Natural killer cell (primary cell): ENCODE data around the gene ANXA3. TPM values are rescaled to one million over a fixed set of nuclear protein-coding genes. Genes with fewer than 3 reads are reported as not detected.

Experiments
- ATAC-seq, 3 donors: fragments of 150-1000 bp in 2 of 3; fragments of 200-7000 bp in 1 of 3; cut with Tn5 transposase; 1 replicate in 1 of 3; 2 replicates in 2 of 3; pipeline ENCODE4 v1.10.0; 2021; ENCODE audit warnings: mild to moderate bottlenecking in 2 of 3, moderate library complexity in 2 of 3
- DNase-seq, 2 donors: peaks; one replicate each; pipeline versions ENCODE4 v3.0.0 to v3.0.0-alpha.2; 2013 to 2021; ENCODE audit warnings: mixed read lengths in 1 of 2
- H3K27ac ChIP-seq: one replicate; pipeline ENCODE4 v1.5.1; 2013; ENCODE audit warnings: mild to moderate bottlenecking, low read length
- H3K27me3 ChIP-seq: one replicate; pipeline ENCODE4 v1.6.1; 2013; ENCODE audit warnings: low read length; ENCODE audit not compliant: control insufficient read depth, insufficient read depth
- H3K36me3 ChIP-seq: one replicate; pipeline ENCODE4 v1.6.1; 2013; ENCODE audit warnings: low read length; ENCODE audit not compliant: control insufficient read depth, insufficient read depth
- H3K4me1 ChIP-seq: one replicate; pipeline ENCODE4 v1.6.1; 2013; ENCODE audit warnings: low read length; ENCODE audit not compliant: control insufficient read depth, insufficient read depth
- H3K4me3 ChIP-seq: one replicate; pipeline ENCODE4 v1.5.1; 2013; ENCODE audit warnings: low read length
- H3K9me3 ChIP-seq: one replicate; pipeline ENCODE4 v1.6.1; 2013; ENCODE audit warnings: low read length; ENCODE audit not compliant: control insufficient read depth, insufficient read depth
- H3K27ac Mint-ChIP-seq, 2 donors: one replicate each; pipeline ENCODE4 v1.8.0; 2022; ENCODE audit warnings: mild to moderate bottlenecking in 2 of 2, mixed read lengths in 2 of 2, moderate library complexity in 1 of 2
- H3K27me3 Mint-ChIP-seq, 2 donors: one replicate each; pipeline ENCODE4 v1.8.0; 2022; ENCODE audit warnings: low read depth in 2 of 2, mixed read lengths in 2 of 2
- H3K36me3 Mint-ChIP-seq: one replicate; pipeline ENCODE4 v1.8.0; 2022; ENCODE audit warnings: mixed read lengths
- H3K4me1 Mint-ChIP-seq, 2 donors: one replicate each; pipeline ENCODE4 v1.8.0; 2022; ENCODE audit warnings: mixed read lengths in 2 of 2
- H3K4me3 Mint-ChIP-seq: one replicate; pipeline ENCODE4 v1.8.0; 2022; ENCODE audit warnings: mild to moderate bottlenecking, moderate library complexity, mixed read lengths
- H3K9me3 Mint-ChIP-seq, 2 donors: one replicate each; pipeline ENCODE4 v1.8.0; 2022; ENCODE audit warnings: mixed read lengths in 2 of 2
- WGBS: methylation state at CpG from one replicate; pipeline ENCODE4 v1.1.7; 2013; ENCODE audit warnings: missing lambda C conversion rate; ENCODE audit not compliant: insufficient coverage; 5-methylcytosine and 5-hydroxymethylcytosine counted together
- intact Hi-C: fragments of 100-400 bp; cut with micrococcal nuclease; formaldehyde crosslinking; loops from one replicate; pipeline ENCODE4 v1.14.2; 2022
- total RNA-seq, 4 donors: library from RNA; stranded (reverse); fragments of 120-200 nt in 1 of 4; gene quantifications; one replicate each; pipeline versions ENCODE4 v1.2.3 to v1.2.4, GENCODE V29; 2013 to 2022
- TF ChIP-seq, protein P1 (sequence below): fragments of 200-600 bp; IDR thresholded peaks from one replicate; pipeline ENCODE4 v1.8.0; 2022; ENCODE audit warnings: antibody characterized with exemption

ANXA3 gene
- total RNA-seq, 3 donors from 2014 or later (not counting 1 experiment from before 2014, with no cell fraction given), result 1.1 to 1.2 TPM; not detected in 1

DNA sequence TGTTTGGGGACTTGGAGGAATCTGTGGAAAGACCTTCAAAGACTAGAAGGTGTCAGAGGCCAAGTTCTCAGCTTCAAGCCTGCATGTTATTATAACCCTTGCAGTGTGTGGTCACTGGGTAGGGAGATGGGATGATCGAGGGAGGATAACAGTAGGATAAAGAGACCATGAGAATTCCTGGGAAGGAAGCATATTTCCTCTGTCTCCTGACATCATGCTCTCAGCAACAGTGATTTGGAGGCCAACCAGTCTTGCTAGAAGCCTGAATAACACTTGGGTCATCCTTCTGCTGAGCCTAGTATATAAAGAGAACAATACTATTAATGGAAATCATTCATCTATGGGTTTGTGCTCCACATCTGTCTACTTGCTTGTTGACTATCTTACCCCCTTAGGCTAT lies 40.9 kb upstream of the ANXA3 start:
- ATAC-seq (no peak), DNase-seq (no peak)
- intact Hi-C loops, result no loop called here
- Histone ChIP-seq H3K27me3 (no peaks in the 10 kb centered on the region), H3K27ac (no peak overlapping the region), H3K4me3 (no peak overlapping the region), H3K4me1 (no peaks in the 10 kb centered on the region), H3K9me3 (no peaks in the 10 kb centered on the region), H3K36me3 (no peaks in the 10 kb centered on the region)
- Mint-ChIP-seq H3K4me3 (no peak overlapping the region), H3K36me3 (no peaks in the 10 kb centered on the region), H3K27me3 (no peaks in the 10 kb centered on the region), H3K27ac (no peak overlapping the region), H3K9me3 (no peaks in the 10 kb centered on the region), H3K4me1 (no peaks in the 10 kb centered on the region)
- TF ChIP-seq, protein P1, sequence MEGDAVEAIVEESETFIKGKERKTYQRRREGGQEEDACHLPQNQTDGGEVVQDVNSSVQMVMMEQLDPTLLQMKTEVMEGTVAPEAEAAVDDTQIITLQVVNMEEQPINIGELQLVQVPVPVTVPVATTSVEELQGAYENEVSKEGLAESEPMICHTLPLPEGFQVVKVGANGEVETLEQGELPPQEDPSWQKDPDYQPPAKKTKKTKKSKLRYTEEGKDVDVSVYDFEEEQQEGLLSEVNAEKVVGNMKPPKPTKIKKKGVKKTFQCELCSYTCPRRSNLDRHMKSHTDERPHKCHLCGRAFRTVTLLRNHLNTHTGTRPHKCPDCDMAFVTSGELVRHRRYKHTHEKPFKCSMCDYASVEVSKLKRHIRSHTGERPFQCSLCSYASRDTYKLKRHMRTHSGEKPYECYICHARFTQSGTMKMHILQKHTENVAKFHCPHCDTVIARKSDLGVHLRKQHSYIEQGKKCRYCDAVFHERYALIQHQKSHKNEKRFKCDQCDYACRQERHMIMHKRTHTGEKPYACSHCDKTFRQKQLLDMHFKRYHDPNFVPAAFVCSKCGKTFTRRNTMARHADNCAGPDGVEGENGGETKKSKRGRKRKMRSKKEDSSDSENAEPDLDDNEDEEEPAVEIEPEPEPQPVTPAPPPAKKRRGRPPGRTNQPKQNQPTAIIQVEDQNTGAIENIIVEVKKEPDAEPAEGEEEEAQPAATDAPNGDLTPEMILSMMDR, result no peak
- WGBS, result 58% methylated on average over 1 of the region's 1 CpG

DNA sequence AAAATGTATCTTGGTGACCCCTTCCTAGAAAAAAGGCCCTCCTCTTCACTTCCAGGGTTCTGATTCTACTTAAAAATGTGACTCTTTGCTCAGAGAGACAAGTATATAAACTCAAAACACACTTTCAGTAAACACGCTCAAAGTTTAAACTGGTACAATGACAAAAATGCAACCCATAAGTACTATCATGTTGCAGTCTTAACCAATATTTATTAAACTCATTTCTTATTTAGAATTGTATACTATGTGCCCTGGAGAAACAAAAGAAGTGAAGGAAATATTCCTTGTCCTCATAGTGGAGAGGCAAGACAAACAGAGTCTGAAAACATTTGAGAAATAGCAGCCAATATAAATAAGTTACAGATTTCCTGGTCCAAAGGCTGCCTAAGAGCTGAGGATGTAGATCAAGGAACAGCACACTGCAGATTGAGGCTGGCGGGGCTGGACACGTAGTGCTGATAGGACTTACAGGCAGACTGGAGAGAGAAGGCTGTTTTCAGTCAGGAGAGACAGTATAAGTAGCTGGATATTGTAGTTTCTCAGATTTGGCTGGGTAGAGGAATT lies 39.1 kb upstream of the ANXA3 start:
- H3K9me3 Mint-ChIP-seq, result no peaks in the 10 kb centered on the region
- no peak overlapping the region for H3K27ac ChIP-seq
- H3K27me3 Mint-ChIP-seq, result no peaks in the 10 kb centered on the region
- WGBS, result 95% methylated on average over 3 of the region's 3 CpGs
- TF ChIP-seq, protein P1, result no peak
- no peaks in the 10 kb centered on the region for H3K4me1 Mint-ChIP-seq
- intact Hi-C loops, result no loop called here
- H3K9me3 ChIP-seq, result no peaks in the 10 kb centered on the region
- DNase-seq (no peak), ATAC-seq (no peak)
- H3K4me1 ChIP-seq, result no peaks in the 10 kb centered on the region
- no peak overlapping the region for H3K4me3 ChIP-seq
- H3K27ac Mint-ChIP-seq, result no peak overlapping the region
- H3K36me3 ChIP-seq, result no peaks in the 10 kb centered on the region
- no peak overlapping the region for H3K4me3 Mint-ChIP-seq
- no peaks in the 10 kb centered on the region for H3K27me3 ChIP-seq
- no peaks in the 10 kb centered on the region for H3K36me3 Mint-ChIP-seq

DNA sequence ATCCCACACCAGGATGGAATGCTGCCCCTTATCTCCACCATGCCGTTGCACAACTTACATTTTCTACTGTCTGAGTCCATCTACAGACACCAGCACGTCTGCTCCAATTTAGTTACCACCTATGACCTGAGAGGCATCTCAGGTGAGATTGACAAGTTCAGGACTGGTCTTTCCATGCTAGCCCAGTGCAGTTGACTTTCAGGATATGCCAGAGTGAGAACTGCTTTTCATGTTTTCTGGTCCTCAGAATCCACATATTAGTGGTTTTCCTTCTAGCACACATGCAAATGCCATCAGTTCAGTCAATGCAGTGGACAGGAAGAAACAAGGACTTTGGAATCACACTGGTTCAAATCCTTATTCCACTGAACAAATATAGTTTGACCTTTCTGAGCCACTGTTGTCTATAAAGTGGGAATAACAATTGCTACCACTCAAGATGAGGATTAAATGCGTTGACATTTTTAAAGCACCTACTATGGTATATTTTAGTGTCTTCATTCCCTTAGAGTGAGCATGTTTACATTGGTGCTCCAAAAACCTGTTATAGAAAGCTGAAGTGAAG lies 38.1 kb upstream of the ANXA3 start:
- Mint-ChIP-seq H3K36me3 (no peaks in the 10 kb centered on the region), H3K27me3 (no peaks in the 10 kb centered on the region), H3K27ac (no peak overlapping the region), H3K9me3 (no peaks in the 10 kb centered on the region), H3K4me1 (no peaks in the 10 kb centered on the region), H3K4me3 (no peak overlapping the region)
- WGBS, result 88% methylated on average over 3 of the region's 3 CpGs
- H3K36me3 ChIP-seq, result no peaks in the 10 kb centered on the region
- no peaks in the 10 kb centered on the region for H3K27me3 ChIP-seq
- intact Hi-C loops, result no loop called here
- no peak overlapping the region for H3K27ac ChIP-seq
- no peak for DNase-seq
- no peak overlapping the region for H3K4me3 ChIP-seq
- no peaks in the 10 kb centered on the region for H3K4me1 ChIP-seq
- TF ChIP-seq, protein P1, result no peak
- no peak for ATAC-seq
- no peaks in the 10 kb centered on the region for H3K9me3 ChIP-seq
